AG08396 (cell line): Measurements from ENCODE around the gene DRG2.

Experiments used
- DNase-seq: peaks from one replicate; pipeline ENCODE4 v3.0.0; 2012; ENCODE audit warnings: low spot score, mixed read lengths

DRG2 gene

DNA sequence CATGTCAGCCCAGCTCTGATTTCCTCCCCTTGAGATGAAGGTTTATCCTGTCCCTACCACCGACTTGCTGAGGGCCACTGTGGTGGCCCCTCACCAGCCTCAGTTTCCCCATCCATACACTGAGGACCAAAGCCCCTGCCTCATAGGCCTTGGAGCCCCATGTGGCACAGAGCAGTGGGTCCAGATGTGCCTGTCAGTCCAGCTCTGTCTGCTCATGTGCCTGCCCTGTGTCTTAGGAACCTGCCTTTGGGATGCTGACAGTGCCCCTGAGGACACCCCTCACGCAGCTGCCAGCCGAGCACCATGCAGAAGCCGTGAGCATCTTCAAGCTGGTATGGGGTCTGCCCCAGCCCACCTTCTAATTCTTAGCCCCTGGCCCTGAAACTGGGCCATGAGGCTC, 56.5 kb downstream of the DRG2 start:
- DNase-seq = no peak

DNA sequence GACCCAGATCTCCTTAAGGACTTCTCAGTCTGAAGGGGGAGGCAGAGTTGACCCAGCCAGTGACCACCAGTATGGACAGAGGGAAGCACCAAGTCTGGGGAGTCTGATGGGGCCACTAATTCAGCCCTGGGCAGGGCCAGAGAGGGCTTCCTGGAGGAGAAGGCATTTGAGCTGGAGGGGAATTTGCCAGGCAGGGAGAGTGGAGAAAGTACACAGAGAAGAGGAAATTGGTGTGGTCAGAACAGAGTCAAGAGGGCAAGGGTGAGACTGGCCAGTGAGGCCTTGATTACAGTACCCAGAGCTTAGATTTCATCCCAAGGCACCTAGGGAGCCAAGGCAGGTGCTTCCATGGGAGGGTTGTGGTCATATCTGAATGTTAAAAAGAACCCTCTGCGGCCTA, 57.1 kb downstream of the DRG2 start:
- no peak for DNase-seq

DNA sequence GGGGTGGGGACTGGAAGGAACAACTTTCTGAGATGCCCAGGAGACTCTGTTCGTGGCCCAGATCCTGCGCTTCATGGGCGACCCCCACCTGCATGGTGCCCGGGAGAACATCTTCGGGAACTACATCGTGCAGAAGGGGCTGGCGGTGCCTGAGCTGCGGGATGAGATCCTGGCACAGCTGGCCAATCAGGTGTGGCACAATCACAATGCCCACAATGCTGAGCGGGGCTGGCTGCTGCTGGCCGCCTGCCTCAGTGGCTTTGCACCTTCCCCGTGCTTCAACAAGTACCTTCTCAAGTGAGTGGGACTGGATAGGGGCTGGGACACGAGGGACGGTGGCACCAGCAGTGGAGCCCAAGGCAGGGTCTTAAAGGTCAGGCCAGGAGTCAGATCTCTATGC, 58.1 kb downstream of the DRG2 start:
- DNase-seq = no peak

DNA sequence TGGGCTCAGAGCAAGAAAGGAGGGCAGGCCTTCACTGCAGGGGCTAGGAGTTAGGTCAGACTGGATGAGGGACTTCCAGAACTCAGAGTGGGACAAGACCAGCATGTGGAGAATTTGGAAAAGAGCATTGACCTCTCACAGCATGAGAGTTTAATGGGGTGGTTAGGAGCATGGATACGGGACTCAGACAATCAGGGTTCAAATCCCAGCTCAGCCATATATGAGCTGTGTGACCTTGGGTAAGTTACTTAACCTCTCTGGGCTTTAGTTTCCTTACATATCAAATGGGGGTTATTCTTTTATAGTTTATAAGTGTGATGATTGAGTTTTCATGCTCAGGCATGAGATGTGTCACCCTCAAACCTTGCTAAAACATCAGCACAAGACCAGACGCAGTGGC, 58.5 kb downstream of the DRG2 start:
- no peak for DNase-seq

DNA sequence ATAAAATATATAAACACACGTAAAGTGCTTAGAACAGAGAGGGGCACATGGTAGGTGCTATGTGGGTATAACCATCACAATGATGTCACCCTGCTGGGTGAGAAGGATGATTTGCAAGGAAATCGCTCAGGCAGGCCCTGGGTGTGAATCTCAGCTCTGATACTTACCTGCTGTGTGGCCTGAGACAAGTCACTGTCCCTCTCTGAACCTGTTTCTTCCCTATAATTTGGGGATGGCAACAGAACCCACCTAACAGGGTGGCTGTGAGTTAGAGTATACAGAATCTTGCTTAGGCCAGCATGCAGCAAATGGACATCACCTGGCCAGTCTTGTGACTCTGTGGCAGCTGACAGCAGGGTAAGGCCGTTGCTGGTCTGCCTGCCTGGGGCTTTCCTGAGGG, 59.2 kb downstream of the DRG2 start:
- no peak for DNase-seq

DNA sequence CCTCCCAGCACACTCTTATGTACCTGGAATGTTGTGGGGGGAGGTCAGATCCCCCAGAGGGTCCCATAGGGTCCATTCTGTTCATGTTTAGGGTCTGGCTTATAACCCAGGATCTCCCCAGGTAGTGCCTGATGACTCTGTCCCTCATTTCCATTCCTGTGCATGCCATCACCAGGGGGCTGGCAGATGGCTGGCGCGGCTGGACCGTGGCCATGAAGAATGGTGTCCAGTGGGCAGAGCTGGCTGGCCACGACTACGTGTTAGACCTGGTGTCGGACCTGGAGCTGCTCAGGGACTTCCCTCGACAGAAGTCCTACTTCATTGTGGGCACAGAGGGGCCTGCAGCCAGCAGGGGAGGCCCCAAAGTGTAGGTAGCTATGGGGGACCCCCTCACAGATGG, 60.8 kb downstream of the DRG2 start:
- DNase-seq = no peak

DNA sequence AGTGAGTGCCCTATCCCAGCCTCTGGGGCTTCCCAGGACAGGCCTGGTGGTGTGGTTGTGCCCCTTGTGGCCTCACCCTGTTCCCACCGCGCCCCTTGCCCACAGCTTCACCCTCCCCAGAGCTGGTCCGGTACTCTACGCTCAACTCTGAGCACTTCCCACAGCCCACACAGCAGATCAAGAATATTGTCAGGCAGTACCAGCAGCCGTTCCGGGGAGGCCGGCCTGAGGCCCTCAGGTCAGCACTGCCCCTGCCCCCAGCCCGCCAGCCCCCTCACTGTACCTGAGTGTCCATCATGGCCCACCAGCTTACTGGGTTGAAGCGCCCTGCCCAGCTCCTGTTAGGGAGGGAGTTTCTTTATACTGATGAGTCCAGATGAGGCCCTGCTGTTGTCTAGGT, 63.5 kb downstream of the DRG2 start:
- no peak for DNase-seq

DNA sequence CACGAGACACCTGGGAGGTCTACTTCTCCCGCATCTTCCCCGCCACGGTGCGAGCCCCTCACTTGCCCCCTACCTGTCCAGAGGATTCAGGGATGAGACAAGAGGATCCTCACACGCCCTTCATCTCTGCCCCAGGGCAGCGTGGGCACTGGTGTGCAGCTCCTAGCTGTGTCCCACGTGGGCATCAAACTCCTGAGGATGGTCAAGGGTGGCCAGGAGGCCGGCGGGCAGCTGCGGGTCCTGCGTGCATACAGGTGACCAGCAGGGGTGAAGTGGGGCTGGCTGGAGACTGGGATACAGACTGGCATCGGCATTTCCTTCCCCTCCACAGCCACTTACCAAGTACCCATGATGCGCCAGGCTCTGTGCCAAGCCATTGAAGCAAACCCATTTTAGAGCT, 67.4 kb downstream of the DRG2 start:
- no peak for DNase-seq

DNA sequence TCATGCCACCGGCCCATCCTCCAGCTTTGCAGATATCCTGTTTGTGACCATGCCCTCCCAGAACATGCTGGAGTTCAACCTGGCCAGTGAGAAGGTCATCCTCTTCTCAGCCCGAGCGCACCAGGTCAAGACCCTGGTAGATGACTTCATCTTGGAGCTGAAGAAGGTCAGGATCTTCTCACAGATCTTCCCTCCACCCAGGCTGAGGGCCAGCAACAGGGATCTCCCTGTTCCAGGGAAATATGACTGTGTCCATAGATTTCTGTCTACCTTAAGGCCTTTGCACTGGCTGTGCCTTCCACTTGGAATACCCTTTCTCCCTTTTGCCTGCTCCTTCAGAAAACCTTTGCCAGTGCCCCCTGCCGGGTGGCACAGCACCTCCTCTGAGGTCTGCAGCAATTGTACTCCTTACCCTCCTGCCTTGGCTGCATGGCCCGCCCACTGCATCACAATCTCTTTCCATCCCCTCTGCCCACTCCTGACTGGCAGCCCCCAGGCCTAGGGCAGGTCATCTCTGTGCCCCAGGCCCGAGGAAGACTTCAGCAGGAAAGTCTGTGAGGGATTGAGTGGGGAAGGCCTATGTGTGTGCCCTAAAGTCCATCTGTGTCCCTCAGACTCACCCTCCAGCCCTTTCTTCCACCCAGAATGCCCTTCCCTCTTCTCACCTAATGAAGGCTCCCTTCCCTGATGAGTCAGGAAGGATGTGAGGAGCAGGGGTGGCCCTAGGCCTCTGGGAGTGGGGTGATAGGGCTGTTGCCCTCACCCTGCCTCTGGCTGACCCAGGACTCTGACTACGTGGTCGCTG, 68.6 kb downstream of the DRG2 start:
- no peak for DNase-seq

DNA sequence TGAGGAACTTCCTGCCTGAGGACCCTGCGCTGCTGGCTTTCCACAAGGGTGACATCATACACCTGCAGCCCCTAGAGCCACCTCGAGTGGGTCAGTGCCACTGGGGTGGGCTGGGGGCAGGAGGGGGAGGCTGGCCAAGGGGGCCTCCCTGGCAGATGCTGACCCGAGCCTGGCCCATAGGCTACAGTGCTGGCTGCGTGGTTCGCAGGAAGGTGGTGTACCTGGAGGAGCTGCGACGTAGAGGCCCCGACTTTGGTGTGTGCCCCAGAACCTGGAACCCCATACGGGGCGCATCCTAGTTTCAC, 69.2 kb downstream of the DRG2 start:
- no peak for DNase-seq
